Measurements from ENCODE around the gene MAML2. TPM values are rescaled to one million over a fixed set of nuclear protein-coding genes. Genes with fewer than 3 reads are reported as not detected.

The MAML2 gene
- total RNA-seq, 1 experiment from 2014 or later = 2.7 TPM

DNA sequence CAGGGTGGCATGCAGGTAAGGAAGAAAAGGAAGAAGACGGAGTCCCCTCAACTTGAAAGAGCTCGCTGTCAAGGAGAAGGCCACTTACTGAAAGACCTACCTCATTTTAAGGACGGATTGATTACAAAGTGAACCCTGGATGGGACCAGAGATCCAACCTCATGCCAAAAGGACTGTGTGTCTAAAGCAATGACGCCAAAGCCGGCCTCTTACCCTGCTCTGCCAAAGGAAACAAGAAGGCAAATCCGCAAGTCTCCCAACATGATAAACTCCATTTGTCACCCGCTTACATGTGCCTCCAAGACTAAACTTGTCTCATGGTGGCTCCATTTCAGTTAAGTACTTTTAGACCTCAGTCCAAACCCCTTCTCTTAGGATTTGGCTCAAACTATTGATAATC is 270.4 kb downstream of the MAML2 start:
- Histone ChIP-seq H3K9me3 (ENCODE audit: control insufficient read depth, low read depth, low read length) (no peaks in the 10 kb centered on the region), H3K18ac (ENCODE audit: insufficient read length, low read depth, low read length) (no peak overlapping the region), H2BK5ac (ENCODE audit: insufficient read length, low read length) (no peak overlapping the region), H4K8ac (replicated peaks; ENCODE audit: insufficient read length, low read depth, low read length) (no peak overlapping the region), H2BK12ac (ENCODE audit: insufficient read length, low read depth, low read length) (no peak overlapping the region), H2AK5ac (ENCODE audit: insufficient read length, low read length) (no peak overlapping the region), H3K4ac (ENCODE audit: low read depth, low read length) (no peak overlapping the region), H3T11ph (ENCODE audit: low read length) (no peak overlapping the region), H3K79me1 (ENCODE audit: insufficient read depth, low read depth, low read length, poor library complexity, severe bottlenecking) (no peaks in the 10 kb centered on the region), H2BK20ac (ENCODE audit: low read depth, low read length, poor library complexity, severe bottlenecking) (no peak overlapping the region), H3K14ac (ENCODE audit: insufficient read depth, low read length) (no peak overlapping the region), H3K27ac (ENCODE audit: insufficient read length, low read depth, low read length) (no peak overlapping the region), H3K23me2 (ENCODE audit: insufficient read length, low read depth, low read length, poor library complexity, severe bottlenecking) (no peaks in the 10 kb centered on the region), H4K5ac (ENCODE audit: insufficient read length, low read depth, low read length) (no peak overlapping the region), H3K23ac (ENCODE audit: insufficient read length, low read depth, low read length) (no peak overlapping the region), H3K9ac (ENCODE audit: extremely low read depth, insufficient read length, low read length) (no peak overlapping the region), H3K4me2 (ENCODE audit: insufficient read depth, insufficient read length, low read length) (no peak overlapping the region), H3K4me1 (ENCODE audit: insufficient read depth, low read length) (0 out of 2 replicates have a peak, but pooled peaks cover 3% of the 10 kb centered on the region), H3K56ac (ENCODE audit: insufficient read length, low read depth, low read length) (no peak overlapping the region), H2BK120ac (ENCODE audit: low read depth, low read length, poor library complexity, severe bottlenecking) (no peak overlapping the region), H4K20me1 (ENCODE audit: control insufficient read depth, insufficient read depth, insufficient read length) (no peaks in the 10 kb centered on the region), H3K79me2 (ENCODE audit: insufficient read depth, low read length) (no peaks in the 10 kb centered on the region), H2BK15ac (ENCODE audit: low read depth, low read length) (no peak overlapping the region), H2AFZ (ENCODE audit: low read length) (no peak overlapping the region), H4K91ac (ENCODE audit: insufficient read length, low read depth, low read length) (no peak overlapping the region), H3K27me3 (ENCODE audit: insufficient read depth, low read length) (no peaks in the 10 kb centered on the region)
- no peak for DNase-seq
- Mint-ChIP-seq H3K4me1 (peaks cover 11 to 15% of the 10 kb centered on the region in 2 experiments), H3K9me3 (no peaks in the 10 kb centered on the region), H3K4me3 (no peak overlapping the region), H3K27me3 (ENCODE audit: low read depth) (no peaks in the 10 kb centered on the region), H3K36me3 (ENCODE audit: insufficient read depth in 1 of 3, low read depth in 3 of 3) (no peaks in the 10 kb centered on the region; a peak in 2 of 7 replicates), H3K27ac (no peak overlapping the region)
- WGBS (ENCODE audit: extremely low coverage, insufficient read length, low lambda C conversion rate) = no CpG with 5 or more reads among the region's 7 CpGs
- TF ChIP-seq, protein P1, sequence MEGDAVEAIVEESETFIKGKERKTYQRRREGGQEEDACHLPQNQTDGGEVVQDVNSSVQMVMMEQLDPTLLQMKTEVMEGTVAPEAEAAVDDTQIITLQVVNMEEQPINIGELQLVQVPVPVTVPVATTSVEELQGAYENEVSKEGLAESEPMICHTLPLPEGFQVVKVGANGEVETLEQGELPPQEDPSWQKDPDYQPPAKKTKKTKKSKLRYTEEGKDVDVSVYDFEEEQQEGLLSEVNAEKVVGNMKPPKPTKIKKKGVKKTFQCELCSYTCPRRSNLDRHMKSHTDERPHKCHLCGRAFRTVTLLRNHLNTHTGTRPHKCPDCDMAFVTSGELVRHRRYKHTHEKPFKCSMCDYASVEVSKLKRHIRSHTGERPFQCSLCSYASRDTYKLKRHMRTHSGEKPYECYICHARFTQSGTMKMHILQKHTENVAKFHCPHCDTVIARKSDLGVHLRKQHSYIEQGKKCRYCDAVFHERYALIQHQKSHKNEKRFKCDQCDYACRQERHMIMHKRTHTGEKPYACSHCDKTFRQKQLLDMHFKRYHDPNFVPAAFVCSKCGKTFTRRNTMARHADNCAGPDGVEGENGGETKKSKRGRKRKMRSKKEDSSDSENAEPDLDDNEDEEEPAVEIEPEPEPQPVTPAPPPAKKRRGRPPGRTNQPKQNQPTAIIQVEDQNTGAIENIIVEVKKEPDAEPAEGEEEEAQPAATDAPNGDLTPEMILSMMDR (conservative IDR thresholded peaks at IDR 0.05) = no peak
